ENCODE data around the gene EFCAB11.
"Not testable (repeated sequence)": the region's sequence is repeated elsewhere in the genome, so short reads cannot be mapped to it uniquely, and the experiment has no call there.

The EFCAB11 gene

DNA sequence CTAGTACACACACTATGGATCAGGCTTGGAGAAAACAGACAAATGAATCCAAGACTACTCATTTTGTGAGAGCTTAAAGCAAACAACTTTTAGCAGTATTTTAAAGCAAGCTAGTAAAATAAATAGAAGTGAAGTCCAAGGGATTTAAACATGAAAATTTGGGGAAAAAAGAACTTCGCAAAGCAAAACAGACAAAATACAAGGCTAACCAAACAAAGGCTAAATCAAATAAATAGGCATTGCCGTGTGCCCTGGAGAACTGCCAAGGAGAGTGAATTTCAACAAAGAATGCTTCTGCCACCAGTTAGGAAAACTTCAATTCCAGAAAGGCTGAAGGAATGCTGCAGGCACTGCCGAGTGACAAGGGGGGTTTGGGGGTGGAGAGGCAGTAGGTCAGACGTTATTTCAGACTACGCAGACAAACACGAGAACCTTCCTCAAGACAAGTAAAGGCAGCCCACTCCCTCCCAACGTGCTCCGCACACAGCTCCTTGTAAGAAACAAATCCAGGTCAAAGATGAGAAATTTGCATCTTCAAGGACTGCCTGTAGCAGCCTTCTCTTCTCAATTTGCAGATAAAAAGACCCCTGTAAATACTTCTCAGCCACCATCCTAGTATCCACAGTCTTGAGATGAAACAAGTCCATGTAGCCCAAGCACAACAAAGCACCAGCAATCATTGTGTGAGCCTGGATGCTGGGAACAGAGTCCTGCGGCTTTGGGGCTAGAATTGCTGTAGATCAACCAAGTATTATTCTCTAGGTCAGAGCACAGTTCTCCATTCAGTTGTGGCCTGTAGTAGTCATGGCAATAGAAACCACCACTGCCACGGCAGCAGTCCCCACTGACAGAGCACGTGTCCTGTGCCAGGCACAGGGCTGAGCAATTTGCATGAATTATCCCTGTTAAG, 43.3 kb downstream of the EFCAB11 start:
- no peak for DNase-seq

DNA sequence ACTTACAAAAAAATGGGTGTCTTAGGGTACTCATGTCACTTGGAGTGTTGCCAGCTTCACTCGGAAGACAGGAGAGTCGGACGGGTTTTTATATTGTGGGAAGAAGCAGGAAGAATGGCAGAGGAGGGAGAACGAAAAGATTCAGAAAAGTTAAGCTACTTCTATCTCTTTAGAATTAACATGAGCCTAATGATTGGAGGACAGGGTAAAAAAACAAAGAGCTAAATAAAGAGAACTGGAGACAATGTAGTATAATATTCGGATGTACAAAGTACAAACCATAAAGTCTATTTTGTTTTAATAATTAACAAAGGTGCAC, 43.9 kb downstream of the EFCAB11 start:
- DNase-seq, result no peak

DNA sequence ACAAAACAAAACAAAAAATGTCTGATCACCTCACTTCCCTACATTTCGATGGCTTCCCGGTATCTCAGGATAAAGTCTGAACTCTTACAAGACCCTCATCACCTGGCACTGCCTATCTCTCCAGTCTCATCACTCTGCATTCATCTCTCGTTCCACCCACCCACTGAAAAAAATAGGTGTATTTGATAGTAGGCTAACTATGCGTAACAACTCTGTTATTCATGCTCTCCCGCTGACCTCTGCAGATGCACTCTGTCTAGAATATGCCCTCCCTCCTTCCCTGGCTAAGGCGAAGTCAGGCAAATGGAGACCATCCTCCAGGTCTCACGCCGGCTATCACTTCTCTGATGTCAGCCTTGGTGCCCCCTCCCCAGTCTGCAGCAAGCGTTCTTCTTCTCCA, 44.9 kb downstream of the EFCAB11 start:
- DNase-seq, result no peak

DNA sequence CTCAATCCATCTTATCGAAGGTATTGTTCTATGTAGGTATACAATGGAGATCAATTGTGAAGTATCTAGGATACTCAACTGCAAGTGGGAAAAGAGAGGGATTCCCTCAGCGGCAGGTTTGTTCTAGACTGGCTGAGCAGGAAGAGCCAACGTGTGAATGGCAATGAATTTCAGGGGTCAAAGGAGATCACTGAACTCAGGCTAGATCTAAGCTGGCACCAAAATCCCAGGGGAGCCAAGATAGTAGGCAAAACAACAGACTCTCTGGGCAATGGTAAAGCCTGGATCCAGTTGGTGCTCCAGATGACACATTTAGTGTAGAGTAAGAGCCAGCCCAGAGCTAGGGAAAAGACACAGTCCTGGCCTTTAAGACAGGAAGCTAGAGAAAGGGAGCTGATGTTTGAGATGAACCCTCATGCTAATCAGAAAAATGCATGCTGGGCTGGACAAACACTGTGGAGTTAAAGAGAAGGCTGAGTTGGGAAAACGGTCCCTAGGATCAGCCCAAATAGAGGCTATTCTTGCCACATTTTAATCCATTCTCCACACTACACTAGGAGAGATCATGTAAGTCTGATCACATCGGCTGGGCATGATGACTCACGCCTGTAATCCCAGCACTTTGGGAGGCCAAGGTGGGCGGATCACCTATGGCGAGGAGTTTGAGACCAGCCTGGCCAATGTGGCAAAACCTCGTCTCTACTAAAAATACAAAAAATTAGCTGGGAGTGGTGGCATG, 45.6 kb downstream of the EFCAB11 start:
- peak; percentile 54 for DNase-seq

- DNase-seq, result no peak
Observed at GRCh38 chr14:89907655-89908054, 46.9 kb downstream of the EFCAB11 start.

- DNase-seq, result no peak
Observed at GRCh38 chr14:89906000-89906399, 48.5 kb downstream of the EFCAB11 start.

- no peak for DNase-seq
Observed at GRCh38 chr14:89903340-89903952, 51.1 kb downstream of the EFCAB11 start.

DNA sequence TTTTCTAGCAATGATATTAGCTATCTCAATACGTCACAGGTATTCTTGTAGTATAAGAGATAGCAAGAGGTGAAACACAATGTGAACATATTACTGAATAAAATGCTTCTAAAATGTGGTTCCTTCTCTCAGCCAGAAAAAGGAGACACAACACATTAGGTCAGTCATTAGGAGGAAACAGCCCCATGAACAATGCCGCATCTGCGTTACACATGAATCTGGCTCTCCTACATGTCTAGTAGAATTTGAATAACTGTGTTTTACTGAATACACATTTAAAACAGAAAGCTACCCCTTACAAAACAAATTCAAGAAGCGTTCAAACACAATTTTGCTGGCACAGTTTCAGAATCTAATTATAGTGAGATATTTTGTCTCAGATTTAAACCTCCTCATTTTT, 51.6 kb downstream of the EFCAB11 start:
- DNase-seq, result no peak

GRCh38 chr14:89900802-89901201, 53.7 kb downstream of the EFCAB11 start:
- no peak for DNase-seq

- DNase-seq, result peak; percentile 46
Observed at GRCh38 chr14:89899917-89900663, 54.4 kb downstream of the EFCAB11 start.

GRCh38 chr14:89899291-89899690, 55.2 kb downstream of the EFCAB11 start:
- DNase-seq, result no peak

- not testable (repeated sequence) for DNase-seq
Observed at GRCh38 chr14:89893388-89893787, 61.1 kb downstream of the EFCAB11 start.

DNA sequence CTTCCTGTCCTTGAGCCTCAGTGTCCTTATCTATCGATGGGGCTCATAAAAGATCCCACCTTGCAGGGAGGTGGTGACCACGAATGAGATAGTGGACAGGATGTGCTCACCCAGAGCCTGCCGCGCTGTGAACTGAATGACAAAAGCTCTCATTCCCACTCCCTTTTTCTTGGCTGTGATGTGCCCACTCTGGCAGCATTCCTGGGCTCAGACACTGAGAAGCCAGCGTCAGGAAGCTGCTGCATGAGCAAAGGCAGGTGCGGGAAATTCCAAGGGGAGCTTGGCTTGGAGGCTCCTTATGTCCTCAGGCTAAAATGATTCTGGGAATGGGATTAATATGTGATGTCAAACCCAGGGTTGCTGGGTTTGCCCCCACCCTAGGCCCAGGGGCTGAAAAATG, 61.6 kb downstream of the EFCAB11 start:
- DNase-seq, result no peak

DNA sequence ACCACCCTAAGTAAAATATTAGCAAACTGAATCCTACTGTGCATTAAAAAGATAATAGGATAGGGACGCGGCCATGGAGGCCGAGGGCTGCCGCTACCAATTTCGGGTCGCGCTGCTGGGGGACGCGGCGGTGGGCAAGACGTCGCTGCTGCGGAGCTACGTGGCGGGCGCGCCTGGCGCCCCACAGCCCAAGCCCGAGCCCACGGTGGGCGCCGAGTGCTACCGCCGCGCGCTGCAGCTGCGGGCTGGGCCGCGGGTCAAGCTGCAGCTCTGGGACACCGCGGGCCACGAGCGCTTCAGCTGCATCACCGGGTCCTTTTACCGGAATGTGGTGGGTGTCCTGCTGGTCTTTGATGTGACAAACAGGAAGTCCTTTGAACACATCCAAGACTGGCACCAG, 62.8 kb downstream of the EFCAB11 start:
- not testable (repeated sequence) for DNase-seq

DNA sequence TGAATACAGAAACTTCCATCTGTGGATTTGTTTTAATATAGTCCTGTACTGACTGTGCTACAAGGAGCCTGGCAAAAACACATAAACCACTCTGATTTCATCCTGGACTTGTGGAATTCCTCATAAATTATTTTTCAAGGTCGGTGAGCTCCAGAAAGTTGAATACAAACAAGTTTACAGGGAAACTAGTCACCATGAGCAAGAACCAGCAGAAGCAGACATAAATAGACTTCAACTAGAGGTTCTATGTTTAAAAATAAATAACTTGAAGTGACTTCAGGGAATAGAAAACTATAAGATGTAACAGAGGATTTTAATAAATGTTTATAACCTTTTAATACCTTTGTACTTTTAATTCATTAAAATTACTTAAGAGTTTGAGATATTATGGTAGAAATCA, 63.5 kb downstream of the EFCAB11 start:
- DNase-seq, result no peak

DNA sequence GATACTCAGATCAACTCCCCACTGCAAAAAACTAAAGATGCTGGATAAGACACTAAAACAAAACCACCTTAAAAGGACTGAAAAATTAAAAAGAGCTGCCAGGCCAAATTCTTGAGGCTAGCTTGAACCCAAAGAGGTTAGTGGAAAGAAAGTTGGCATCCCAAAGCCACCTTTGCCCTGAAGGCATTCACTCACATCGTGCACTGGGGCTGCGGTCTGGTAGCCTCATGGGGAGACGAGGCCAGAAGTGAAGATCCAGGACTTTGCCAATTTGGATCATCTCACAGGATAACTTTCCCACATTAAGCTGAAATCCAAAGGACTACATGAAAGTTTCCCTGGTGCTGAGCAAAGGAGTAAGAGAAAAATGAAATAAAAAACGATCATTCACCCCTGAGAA, 63.9 kb downstream of the EFCAB11 start:
- DNase-seq, result no peak

GRCh38 chr14:89889626-89890025, 64.9 kb downstream of the EFCAB11 start:
- DNase-seq, result no peak

- DNase-seq, result no peak
Observed at GRCh38 chr14:89884761-89885160, 69.8 kb downstream of the EFCAB11 start.

DNA sequence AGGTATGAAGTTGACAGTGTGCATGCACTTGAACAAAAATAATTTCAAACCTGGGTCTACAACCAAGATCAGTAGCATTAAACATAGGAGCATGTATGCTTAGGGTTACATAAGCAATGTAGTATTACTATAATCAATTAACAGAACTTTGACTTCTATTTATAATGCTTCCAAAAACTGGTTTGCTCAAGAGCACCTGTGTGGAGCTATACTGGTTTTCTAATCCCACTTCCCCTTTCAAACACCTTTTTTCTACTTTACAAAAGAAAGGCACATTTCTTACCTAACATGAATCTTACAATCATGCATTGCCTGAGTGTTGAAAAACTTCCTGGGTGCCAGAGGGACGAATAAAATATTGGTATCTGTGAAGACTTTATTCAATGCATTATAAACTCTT, 72.7 kb downstream of the EFCAB11 start:
- no peak for DNase-seq

GRCh38 chr14:89874091-89874490, 80.4 kb downstream of the EFCAB11 start:
- DNase-seq, result not testable (repeated sequence)

DNA sequence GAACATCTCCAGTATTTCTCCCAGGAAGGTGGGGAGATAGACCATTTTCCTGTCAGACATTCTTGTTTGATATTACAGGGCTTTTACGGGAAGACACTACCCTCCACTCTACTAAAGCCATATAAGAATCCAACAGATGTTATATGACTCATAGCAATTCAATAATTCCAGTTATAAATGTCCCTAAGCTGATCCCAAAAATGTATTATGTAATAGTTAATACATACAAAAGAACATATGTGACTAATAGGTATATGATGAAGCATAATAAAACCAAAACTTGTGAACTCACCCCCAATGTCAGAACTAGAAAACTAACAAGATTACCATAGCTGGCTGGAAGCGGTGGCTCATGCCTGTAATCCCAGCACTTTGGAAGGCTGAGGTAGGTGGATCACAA, 84.2 kb downstream of the EFCAB11 start:
- DNase-seq, result no peak

DNA sequence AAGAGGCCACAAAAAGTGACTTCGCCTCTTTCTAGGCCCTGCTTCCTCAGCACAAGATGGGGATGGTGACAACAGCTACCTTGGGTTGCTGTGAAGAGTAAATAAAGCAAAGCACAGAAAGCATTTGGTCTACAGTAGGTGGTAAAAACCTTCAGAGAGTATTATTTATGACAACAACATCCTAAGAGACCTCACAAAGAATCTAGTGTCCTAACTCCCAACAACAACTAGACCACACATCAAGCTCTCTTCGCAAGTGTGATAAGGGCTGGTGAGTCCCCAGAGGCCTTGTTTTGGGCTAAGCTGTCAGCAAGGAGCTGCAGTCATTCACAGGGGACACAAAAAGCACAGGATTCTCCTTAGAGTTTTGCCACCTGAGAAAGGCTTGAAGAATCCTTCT, 84.9 kb downstream of the EFCAB11 start:
- DNase-seq, result no peak

GRCh38 chr14:89866458-89866857, 88.1 kb downstream of the EFCAB11 start:
- DNase-seq, result no peak

Measured in NCI-H1694 treated with DMSO at 0.1 percent for 48 hours (cell line).